ENCODE data around the gene TNFAIP1. TPM values are rescaled to one million over a fixed set of nuclear protein-coding genes. Genes with fewer than 3 reads are reported as not detected.

The TNFAIP1 gene
- total RNA-seq, 4 donors from 2014 or later: 25.1 to 36.0 (median 28.2) TPM

GRCh38 chr17:28331891-28332420, 3.6 kb upstream of the TNFAIP1 start:
- Histone ChIP-seq H3K9me3 (no peaks in the 10 kb centered on the region), H3K27me3 (no peaks in the 10 kb centered on the region), H3K4me1 (peaks cover 3 to 37% (median 20%) of the 10 kb centered on the region in 4 donors), H3K36me3 (peaks cover 0 to 52% (median 5%) of the 10 kb centered on the region in 3 donors), H3K4me3 (no peak overlapping the region), H3K27ac (no peak overlapping the region)
- no peak for DNase-seq (ENCODE audit: low spot score in 2 of 2)
- TF ChIP-seq CTCF (IDR thresholded peaks at IDR 0.05): no peak
- TF ChIP-seq POLR2A (IDR thresholded peaks at IDR 0.05): no peak
- TF ChIP-seq EP300 (IDR thresholded peaks at IDR 0.05): no peak
- WGBS, 2 donors: 86 to 90% methylated on average over 6 of the region's 6 CpGs

- WGBS, 2 donors: 42 to 50% methylated on average over 1 of the region's 1 CpG
- Histone ChIP-seq H3K4me1 (peaks cover 3 to 50% (median 21%) of the 10 kb centered on the region in 4 donors), H3K27ac (no peak overlapping the region), H3K4me3 (no peak overlapping the region), H3K27me3 (no peaks in the 10 kb centered on the region), H3K36me3 (peaks cover 0 to 39% (median 5%) of the 10 kb centered on the region in 3 donors), H3K9me3 (no peaks in the 10 kb centered on the region)
- TF ChIP-seq CTCF (IDR thresholded peaks at IDR 0.05): no peak
- DNase-seq (ENCODE audit: low spot score in 2 of 2): no peak
These were observed 2.3 kb upstream of the TNFAIP1 start for GRCh38 chr17:28333083-28333746.

- 47 to 49% methylated on average over 6 of the region's 6 CpGs for WGBS, 2 donors
- no peak for DNase-seq (ENCODE audit: low spot score in 2 of 2)
- TF ChIP-seq CTCF (IDR thresholded peaks at IDR 0.05) (no peak), EP300 (IDR thresholded peaks at IDR 0.05) (no peak), POLR2A (IDR thresholded peaks at IDR 0.05) (no peak)
- Histone ChIP-seq H3K9me3 (no peaks in the 10 kb centered on the region), H3K4me1 (peaks cover 3 to 56% (median 21%) of the 10 kb centered on the region in 4 donors), H3K27ac (peak overlapping the region in 2 of 4 donors; percentile 94 to 98), H3K27me3 (no peaks in the 10 kb centered on the region), H3K4me3 (peak overlapping the region; percentile 60 to 97 (median 78)), H3K36me3 (peaks cover 0 to 37% (median 3%) of the 10 kb centered on the region in 3 donors)
These were observed 1.4 kb upstream of the TNFAIP1 start for GRCh38 chr17:28334171-28334570.

GRCh38 chr17:28334666-28335200, 828 bp upstream of the TNFAIP1 start:
- Histone ChIP-seq H3K27ac (peak overlapping the region; percentile 28 to 98 (median 96)), H3K36me3 (peaks cover 0 to 37% (median 0%) of the 10 kb centered on the region in 3 donors), H3K27me3 (no peaks in the 10 kb centered on the region), H3K4me1 (peaks cover 3 to 56% (median 21%) of the 10 kb centered on the region in 4 donors), H3K4me3 (peak overlapping the region; percentile 60 to 97 (median 78)), H3K9me3 (no peaks in the 10 kb centered on the region)
- WGBS, 2 donors: 6 to 11% methylated on average over 15 to 18 of the region's 18 CpGs
- no peak for DNase-seq (ENCODE audit: low spot score in 2 of 2)
- TF ChIP-seq POLR2A (IDR thresholded peaks at IDR 0.05) (no peak), CTCF (IDR thresholded peaks at IDR 0.05) (no peak), EP300 (IDR thresholded peaks at IDR 0.05) (no peak)
